ENCODE data around the gene TSHZ2.

DNA sequence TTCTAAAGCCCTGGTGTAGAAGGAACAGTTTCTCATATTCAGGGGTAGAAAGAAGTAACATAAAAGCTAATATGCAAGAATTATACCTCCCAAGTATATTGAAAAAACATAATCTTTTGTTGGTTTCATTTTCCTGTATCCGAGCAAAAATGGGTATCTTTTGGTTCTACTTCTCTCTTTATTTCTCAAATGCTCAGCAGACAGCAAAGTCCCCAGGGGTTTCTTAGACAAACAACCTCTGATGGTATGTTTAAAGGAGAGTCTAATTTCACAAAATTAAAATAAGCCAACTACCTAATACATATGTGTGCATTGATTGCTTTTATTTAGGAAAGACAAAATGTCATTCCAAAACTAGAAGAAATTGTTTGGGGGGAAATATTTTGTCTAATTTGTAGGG lies 131.0 kb downstream of the TSHZ2 start:
- TF ChIP-seq ZBTB7A (IDR thresholded peaks at IDR 0.05; ENCODE audit: low read depth) (no peak), TEAD4 (IDR thresholded peaks at IDR 0.05) (no peak), EGR1 (IDR thresholded peaks at IDR 0.05) (no peak), RAD21 (IDR thresholded peaks at IDR 0.05; ENCODE audit: low read depth) (no peak), TAF1 (IDR thresholded peaks at IDR 0.05; ENCODE audit: low read depth) (no peak), CREB1 (IDR thresholded peaks at IDR 0.05; ENCODE audit: low read depth) (no peak), NFIC (IDR thresholded peaks at IDR 0.05) (no peak), YY1 (IDR thresholded peaks at IDR 0.05; ENCODE audit: low read depth) (no peak), FOXM1 (IDR thresholded peaks at IDR 0.05; ENCODE audit: borderline replicate concordance, low read depth) (no peak), CEBPB (IDR thresholded peaks at IDR 0.05) (no peak), EP300 (IDR thresholded peaks at IDR 0.05; ENCODE audit: borderline replicate concordance) (no peak)
- TF ChIP-seq, protein P1, sequence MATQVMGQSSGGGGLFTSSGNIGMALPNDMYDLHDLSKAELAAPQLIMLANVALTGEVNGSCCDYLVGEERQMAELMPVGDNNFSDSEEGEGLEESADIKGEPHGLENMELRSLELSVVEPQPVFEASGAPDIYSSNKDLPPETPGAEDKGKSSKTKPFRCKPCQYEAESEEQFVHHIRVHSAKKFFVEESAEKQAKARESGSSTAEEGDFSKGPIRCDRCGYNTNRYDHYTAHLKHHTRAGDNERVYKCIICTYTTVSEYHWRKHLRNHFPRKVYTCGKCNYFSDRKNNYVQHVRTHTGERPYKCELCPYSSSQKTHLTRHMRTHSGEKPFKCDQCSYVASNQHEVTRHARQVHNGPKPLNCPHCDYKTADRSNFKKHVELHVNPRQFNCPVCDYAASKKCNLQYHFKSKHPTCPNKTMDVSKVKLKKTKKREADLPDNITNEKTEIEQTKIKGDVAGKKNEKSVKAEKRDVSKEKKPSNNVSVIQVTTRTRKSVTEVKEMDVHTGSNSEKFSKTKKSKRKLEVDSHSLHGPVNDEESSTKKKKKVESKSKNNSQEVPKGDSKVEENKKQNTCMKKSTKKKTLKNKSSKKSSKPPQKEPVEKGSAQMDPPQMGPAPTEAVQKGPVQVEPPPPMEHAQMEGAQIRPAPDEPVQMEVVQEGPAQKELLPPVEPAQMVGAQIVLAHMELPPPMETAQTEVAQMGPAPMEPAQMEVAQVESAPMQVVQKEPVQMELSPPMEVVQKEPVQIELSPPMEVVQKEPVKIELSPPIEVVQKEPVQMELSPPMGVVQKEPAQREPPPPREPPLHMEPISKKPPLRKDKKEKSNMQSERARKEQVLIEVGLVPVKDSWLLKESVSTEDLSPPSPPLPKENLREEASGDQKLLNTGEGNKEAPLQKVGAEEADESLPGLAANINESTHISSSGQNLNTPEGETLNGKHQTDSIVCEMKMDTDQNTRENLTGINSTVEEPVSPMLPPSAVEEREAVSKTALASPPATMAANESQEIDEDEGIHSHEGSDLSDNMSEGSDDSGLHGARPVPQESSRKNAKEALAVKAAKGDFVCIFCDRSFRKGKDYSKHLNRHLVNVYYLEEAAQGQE (IDR thresholded peaks at IDR 0.05; ENCODE audit: low read depth) = no peak
- TF ChIP-seq, protein P2, sequence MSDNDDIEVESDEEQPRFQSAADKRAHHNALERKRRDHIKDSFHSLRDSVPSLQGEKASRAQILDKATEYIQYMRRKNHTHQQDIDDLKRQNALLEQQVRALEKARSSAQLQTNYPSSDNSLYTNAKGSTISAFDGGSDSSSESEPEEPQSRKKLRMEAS (IDR thresholded peaks at IDR 0.05) = no peak

Data from Ishikawa (cell line).